ENCODE results near the gene ZNF813. TPM values are rescaled to one million over a fixed set of nuclear protein-coding genes. Genes with fewer than 3 reads are reported as not detected.
"Not testable (repeated sequence)": the region's sequence is repeated elsewhere in the genome, so short reads cannot be mapped to it uniquely, and the experiment has no call there.

The ZNF813 gene
- total RNA-seq, 1 donor from 2014 or later = 4.4 TPM

- DNase-seq = no peak
Observed at GRCh38 chr19:53485046-53486004, 17.8 kb downstream of the ZNF813 start.

GRCh38 chr19:53492153-53492552 lies 24.6 kb downstream of the ZNF813 start:
- DNase-seq = no peak

GRCh38 chr19:53497311-53498023 lies 29.9 kb downstream of the ZNF813 start:
- not testable (repeated sequence) for DNase-seq

GRCh38 chr19:53498024-53498395 lies 30.5 kb downstream of the ZNF813 start:
- DNase-seq = not testable (repeated sequence)

GRCh38 chr19:53503151-53503550 lies 35.6 kb downstream of the ZNF813 start:
- not testable (repeated sequence) for DNase-seq

- DNase-seq = not testable (repeated sequence)
Observed at GRCh38 chr19:53503671-53504364, 36.3 kb downstream of the ZNF813 start.

- not testable (repeated sequence) for DNase-seq
Observed at GRCh38 chr19:53504365-53504703, 36.8 kb downstream of the ZNF813 start.

GRCh38 chr19:53504885-53505284 lies 37.4 kb downstream of the ZNF813 start:
- no peak for DNase-seq

- no peak for DNase-seq
Observed at GRCh38 chr19:53506728-53507127, 39.2 kb downstream of the ZNF813 start.

GRCh38 chr19:53507523-53508442 lies 40.2 kb downstream of the ZNF813 start:
- no peak for DNase-seq

GRCh38 chr19:53509443-53509842 lies 41.9 kb downstream of the ZNF813 start:
- DNase-seq = no peak

- DNase-seq = no peak
Observed at GRCh38 chr19:53509845-53510244, 42.3 kb downstream of the ZNF813 start.

- DNase-seq = no peak
Observed at GRCh38 chr19:53511357-53511756, 43.8 kb downstream of the ZNF813 start.

- no peak for DNase-seq
Observed at GRCh38 chr19:53511933-53512374, 44.4 kb downstream of the ZNF813 start.

- DNase-seq = not testable (repeated sequence)
Observed at GRCh38 chr19:53515047-53515446, 47.5 kb downstream of the ZNF813 start.

GRCh38 chr19:53517114-53517741 lies 49.7 kb downstream of the ZNF813 start:
- DNase-seq = no peak

- DNase-seq = no peak
Observed at GRCh38 chr19:53518121-53518520, 50.6 kb downstream of the ZNF813 start.

GRCh38 chr19:53518716-53519115 lies 51.2 kb downstream of the ZNF813 start:
- DNase-seq = no peak

- peak; percentile 11 for DNase-seq
Observed at GRCh38 chr19:53519446-53519845, 51.9 kb downstream of the ZNF813 start.

- DNase-seq = no peak
Observed at GRCh38 chr19:53520163-53520546, 52.6 kb downstream of the ZNF813 start.
